GM23338 (cell line): ENCODE measurements around the gene PLRG1.

Experiments used
- CREB1 ChIP-seq: fragments of 250-450 bp; sonication (Bioruptor Pico); IDR thresholded peaks from 2 replicates; pipeline ENCODE4 v1.5.0; 2020; ENCODE audit warnings: low read depth, mild to moderate bottlenecking, moderate library complexity
- ETS1 ChIP-seq: IDR thresholded peaks from 2 replicates; pipeline ENCODE4 v1.6.1; 2016; ENCODE audit warnings: antibody characterized with exemption
- EZH2 ChIP-seq: fragments of 200-600 bp; sonication (generic); IDR thresholded peaks from one replicate; pipeline ENCODE4 v1.8.0; 2017; ENCODE audit warnings: antibody characterized with exemption, mild to moderate bottlenecking, low read depth; ENCODE audit not compliant: unreplicated experiment
- EZH2phosphoT487 ChIP-seq: fragments of 200-600 bp; sonication (generic); IDR thresholded peaks from one replicate; pipeline ENCODE4 v1.8.1; 2018; ENCODE audit warnings: antibody characterized with exemption; ENCODE audit not compliant: unreplicated experiment
- JUNB ChIP-seq: IDR thresholded peaks from one replicate; pipeline ENCODE4 v1.6.1; 2016; ENCODE audit warnings: antibody characterized with exemption; ENCODE audit not compliant: unreplicated experiment
- POLR2AphosphoS5 ChIP-seq: IDR thresholded peaks from 2 replicates; pipeline ENCODE4 v1.6.1; 2016; ENCODE audit warnings: antibody characterized with exemption, low read depth
- REST ChIP-seq: IDR thresholded peaks from one replicate; pipeline ENCODE4 v1.6.1; 2018; ENCODE audit warnings: antibody characterized with exemption; ENCODE audit not compliant: unreplicated experiment
- STAT1 ChIP-seq: IDR thresholded peaks from one replicate; pipeline ENCODE4 v1.6.1; 2016; ENCODE audit warnings: antibody characterized with exemption; ENCODE audit not compliant: unreplicated experiment
- TF ChIP-seq, protein P1 (sequence below), 2 experiments: fragments of 200-600 bp in 1 of 2; sonication (generic) in 1 of 2; conservative IDR thresholded peaks; 2 replicates each; pipeline versions ENCODE4 v1.5.1 to v1.6.1; 2016 to 2017; ENCODE audit warnings: antibody characterized with exemption in 2 of 2, low read depth in 2 of 2, mild to moderate bottlenecking in 2 of 2, moderate library complexity in 1 of 2

DNA sequence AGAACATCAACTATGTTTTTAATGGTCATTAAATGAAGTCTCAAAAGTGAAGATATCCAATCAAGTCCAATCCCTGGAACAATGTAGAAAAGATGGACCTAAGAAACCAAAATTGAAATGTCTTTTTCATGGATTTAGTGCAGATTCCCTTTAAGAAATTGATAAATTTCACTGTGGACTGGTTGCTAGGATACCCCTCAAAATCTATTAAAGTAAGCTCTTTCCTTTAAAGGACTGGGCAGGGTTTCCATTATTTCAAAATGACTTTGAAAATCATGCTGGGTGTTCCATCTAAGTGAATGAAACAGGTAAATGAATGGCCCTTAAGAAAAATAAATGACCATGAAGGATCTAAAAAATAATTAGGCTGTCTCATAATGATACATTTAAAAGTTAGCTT lies 28.6 kb downstream of the PLRG1 start:
- TF ChIP-seq, protein P1, sequence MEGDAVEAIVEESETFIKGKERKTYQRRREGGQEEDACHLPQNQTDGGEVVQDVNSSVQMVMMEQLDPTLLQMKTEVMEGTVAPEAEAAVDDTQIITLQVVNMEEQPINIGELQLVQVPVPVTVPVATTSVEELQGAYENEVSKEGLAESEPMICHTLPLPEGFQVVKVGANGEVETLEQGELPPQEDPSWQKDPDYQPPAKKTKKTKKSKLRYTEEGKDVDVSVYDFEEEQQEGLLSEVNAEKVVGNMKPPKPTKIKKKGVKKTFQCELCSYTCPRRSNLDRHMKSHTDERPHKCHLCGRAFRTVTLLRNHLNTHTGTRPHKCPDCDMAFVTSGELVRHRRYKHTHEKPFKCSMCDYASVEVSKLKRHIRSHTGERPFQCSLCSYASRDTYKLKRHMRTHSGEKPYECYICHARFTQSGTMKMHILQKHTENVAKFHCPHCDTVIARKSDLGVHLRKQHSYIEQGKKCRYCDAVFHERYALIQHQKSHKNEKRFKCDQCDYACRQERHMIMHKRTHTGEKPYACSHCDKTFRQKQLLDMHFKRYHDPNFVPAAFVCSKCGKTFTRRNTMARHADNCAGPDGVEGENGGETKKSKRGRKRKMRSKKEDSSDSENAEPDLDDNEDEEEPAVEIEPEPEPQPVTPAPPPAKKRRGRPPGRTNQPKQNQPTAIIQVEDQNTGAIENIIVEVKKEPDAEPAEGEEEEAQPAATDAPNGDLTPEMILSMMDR (conservative IDR thresholded peaks at IDR 0.05; ENCODE audit: low read depth in 2 of 2), result no peak
- no peak for TF ChIP-seq POLR2AphosphoS5
- TF ChIP-seq EZH2, result no peak
- no peak for TF ChIP-seq EZH2phosphoT487
- no peak for TF ChIP-seq REST
- TF ChIP-seq CREB1 (CRISPR knock-in tag), result no peak
- no peak for TF ChIP-seq JUNB
- no peak for TF ChIP-seq STAT1
- no peak for TF ChIP-seq ETS1
